IPS-15b (cell line): ENCODE data around the gene STK33.

Experiments
- H3K27me3 ChIP-seq: one replicate; pipeline ENCODE4 v1.6.1; 2013; ENCODE audit warnings: low read length; ENCODE audit not compliant: control insufficient read depth, insufficient read depth
- H3K36me3 ChIP-seq: one replicate; pipeline ENCODE4 v1.6.1; 2013; ENCODE audit warnings: low read length; ENCODE audit not compliant: control insufficient read depth, insufficient read depth
- H3K4me1 ChIP-seq: one replicate; pipeline ENCODE4 v1.6.1; 2013; ENCODE audit warnings: mild to moderate bottlenecking, low read length; ENCODE audit not compliant: control insufficient read depth, insufficient read depth
- H3K4me3 ChIP-seq: one replicate; pipeline ENCODE4 v1.5.1; 2013; ENCODE audit warnings: low read depth, low read length
- H3K9ac ChIP-seq: one replicate; pipeline ENCODE4 v1.6.1; 2013; ENCODE audit warnings: low read depth, mild to moderate bottlenecking, low read length
- H3K9me3 ChIP-seq: one replicate; pipeline ENCODE4 v1.6.1; 2013; ENCODE audit warnings: mild to moderate bottlenecking, low read length; ENCODE audit not compliant: control insufficient read depth, insufficient read depth

The STK33 gene

GRCh38 chr11:8598506-8598905 is 4.5 kb upstream of the STK33 start:
- no peaks in the 10 kb centered on the region for H3K4me1 ChIP-seq
- H3K9ac ChIP-seq: no peak overlapping the region
- no peaks in the 10 kb centered on the region for H3K36me3 ChIP-seq
- H3K4me3 ChIP-seq: no peak overlapping the region
- H3K9me3 ChIP-seq: no peaks in the 10 kb centered on the region
- no peaks in the 10 kb centered on the region for H3K27me3 ChIP-seq

- Histone ChIP-seq H3K4me1 (no peaks in the 10 kb centered on the region), H3K9me3 (no peaks in the 10 kb centered on the region), H3K27me3 (no peaks in the 10 kb centered on the region), H3K36me3 (no peaks in the 10 kb centered on the region), H3K9ac (no peak overlapping the region), H3K4me3 (no peak overlapping the region)
Observed at GRCh38 chr11:8597182-8597581, 3.2 kb upstream of the STK33 start.

- Histone ChIP-seq H3K27me3 (no peaks in the 10 kb centered on the region), H3K9ac (no peak overlapping the region), H3K4me1 (no peaks in the 10 kb centered on the region), H3K36me3 (no peaks in the 10 kb centered on the region), H3K4me3 (no peak overlapping the region), H3K9me3 (no peaks in the 10 kb centered on the region)
Observed at GRCh38 chr11:8596504-8597046, 2.5 kb upstream of the STK33 start.

- no peaks in the 10 kb centered on the region for H3K4me1 ChIP-seq
- H3K27me3 ChIP-seq: no peaks in the 10 kb centered on the region
- H3K36me3 ChIP-seq: no peaks in the 10 kb centered on the region
- peak overlapping the region; percentile 83 for H3K4me3 ChIP-seq
- H3K9ac ChIP-seq: no peak overlapping the region
- H3K9me3 ChIP-seq: no peaks in the 10 kb centered on the region
Observed at GRCh38 chr11:8593455-8593854, 573 bp downstream of the STK33 start.

- Histone ChIP-seq H3K9ac (no peak overlapping the region), H3K27me3 (no peaks in the 10 kb centered on the region), H3K4me1 (no peaks in the 10 kb centered on the region), H3K36me3 (no peaks in the 10 kb centered on the region), H3K4me3 (no peak overlapping the region), H3K9me3 (no peaks in the 10 kb centered on the region)
Observed at GRCh38 chr11:8587915-8588314, 6.1 kb downstream of the STK33 start.

GRCh38 chr11:8586805-8587204 is 7.2 kb downstream of the STK33 start:
- Histone ChIP-seq H3K9ac (no peak overlapping the region), H3K9me3 (no peaks in the 10 kb centered on the region), H3K36me3 (no peaks in the 10 kb centered on the region), H3K4me3 (no peak overlapping the region), H3K4me1 (no peaks in the 10 kb centered on the region), H3K27me3 (no peaks in the 10 kb centered on the region)

GRCh38 chr11:8586184-8586583 is 7.8 kb downstream of the STK33 start:
- no peaks in the 10 kb centered on the region for H3K9me3 ChIP-seq
- no peak overlapping the region for H3K4me3 ChIP-seq
- H3K4me1 ChIP-seq: no peaks in the 10 kb centered on the region
- H3K27me3 ChIP-seq: no peaks in the 10 kb centered on the region
- no peaks in the 10 kb centered on the region for H3K36me3 ChIP-seq
- H3K9ac ChIP-seq: no peak overlapping the region

GRCh38 chr11:8584511-8584910 is 9.5 kb downstream of the STK33 start:
- no peaks in the 10 kb centered on the region for H3K36me3 ChIP-seq
- H3K9me3 ChIP-seq: no peaks in the 10 kb centered on the region
- H3K27me3 ChIP-seq: no peaks in the 10 kb centered on the region
- no peak overlapping the region for H3K4me3 ChIP-seq
- no peaks in the 10 kb centered on the region for H3K4me1 ChIP-seq
- no peak overlapping the region for H3K9ac ChIP-seq

GRCh38 chr11:8584082-8584481 is 9.9 kb downstream of the STK33 start:
- Histone ChIP-seq H3K9me3 (no peaks in the 10 kb centered on the region), H3K4me1 (no peaks in the 10 kb centered on the region), H3K9ac (no peak overlapping the region), H3K27me3 (no peaks in the 10 kb centered on the region), H3K4me3 (no peak overlapping the region), H3K36me3 (no peaks in the 10 kb centered on the region)

GRCh38 chr11:8581300-8581699 is 12.7 kb downstream of the STK33 start:
- Histone ChIP-seq H3K9ac (no peak overlapping the region), H3K4me1 (no peaks in the 10 kb centered on the region), H3K27me3 (no peaks in the 10 kb centered on the region), H3K9me3 (no peaks in the 10 kb centered on the region), H3K4me3 (no peak overlapping the region), H3K36me3 (no peaks in the 10 kb centered on the region)

GRCh38 chr11:8577791-8578581 is 16.0 kb downstream of the STK33 start:
- Histone ChIP-seq H3K9ac (no peak overlapping the region), H3K27me3 (no peaks in the 10 kb centered on the region), H3K4me3 (no peak overlapping the region), H3K9me3 (no peaks in the 10 kb centered on the region), H3K36me3 (no peaks in the 10 kb centered on the region), H3K4me1 (no peaks in the 10 kb centered on the region)

GRCh38 chr11:8574798-8575197 is 19.2 kb downstream of the STK33 start:
- Histone ChIP-seq H3K4me1 (no peaks in the 10 kb centered on the region), H3K36me3 (no peaks in the 10 kb centered on the region), H3K9me3 (no peaks in the 10 kb centered on the region), H3K27me3 (no peaks in the 10 kb centered on the region), H3K4me3 (no peak overlapping the region), H3K9ac (no peak overlapping the region)
